Astrocyte (in vitro differentiated cells and primary cell): ENCODE measurements around the gene PBXIP1. TPM values are rescaled to one million over a fixed set of nuclear protein-coding genes. Genes with fewer than 3 reads are reported as not detected.

Experiments
- DNase-seq: peaks from one replicate; pipeline ENCODE4 v3.0.0-alpha.2; 2010; ENCODE audit warnings: low read depth
- FAIRE-seq: peaks from 2 replicates; lab custom pipeline; 2011; peaks lifted over from hg19 to GRCh38; lab: Jason Lieb, UNC
- H2AFZ ChIP-seq: 2 replicates; pipeline ENCODE4 v1.6.0; 2012; ENCODE audit warnings: low read depth, low read length, inconsistent platforms
- H3K27ac ChIP-seq: 2 replicates; pipeline ENCODE4 v1.5.1; 2011; ENCODE audit warnings: low read depth, low read length, inconsistent platforms
- H3K27me3 ChIP-seq: 2 replicates; pipeline ENCODE4 v1.6.0; 2011; ENCODE audit warnings: low read length, inconsistent platforms; ENCODE audit not compliant: insufficient read depth
- H3K36me3 ChIP-seq: 2 replicates; pipeline ENCODE4 v1.5.1; 2011; ENCODE audit warnings: low read length, inconsistent platforms; ENCODE audit not compliant: insufficient read depth
- H3K4me1 ChIP-seq: 2 replicates; pipeline ENCODE4 v1.5.1; 2011; ENCODE audit warnings: low read length, inconsistent platforms; ENCODE audit not compliant: insufficient read depth
- H3K4me2 ChIP-seq: 2 replicates; pipeline ENCODE4 v1.6.0; 2012; ENCODE audit warnings: low read length, inconsistent platforms
- H3K4me3 ChIP-seq: 2 replicates; pipeline ENCODE4 v1.5.1; 2011; ENCODE audit warnings: low read depth, mild to moderate bottlenecking, low read length, inconsistent platforms; ENCODE audit not compliant: insufficient read depth
- H3K79me2 ChIP-seq: 2 replicates; pipeline ENCODE4 v1.6.0; 2012; ENCODE audit warnings: mild to moderate bottlenecking, low read length, inconsistent platforms; ENCODE audit not compliant: insufficient read depth
- H3K9ac ChIP-seq: 2 replicates; pipeline ENCODE4 v1.6.0; 2012; ENCODE audit warnings: mild to moderate bottlenecking, low read length, inconsistent platforms
- H3K9me3 ChIP-seq: 2 replicates; pipeline ENCODE4 v1.5.1; 2012; ENCODE audit warnings: low read depth, mild to moderate bottlenecking, low read length, inconsistent platforms; ENCODE audit not compliant: insufficient read depth
- H4K20me1 ChIP-seq: 2 replicates; pipeline ENCODE4 v1.6.0; 2012; ENCODE audit warnings: low read length, inconsistent platforms; ENCODE audit not compliant: insufficient read depth
- H3K27ac Mint-ChIP-seq: one replicate; pipeline ENCODE4 v1.8.0; 2021; ENCODE audit warnings: mild to moderate bottlenecking, mixed read lengths; ENCODE audit not compliant: unreplicated experiment
- H3K27me3 Mint-ChIP-seq: one replicate; pipeline ENCODE4 v1.8.0; 2021; ENCODE audit warnings: low read depth, mixed read lengths; ENCODE audit not compliant: unreplicated experiment
- H3K36me3 Mint-ChIP-seq: one replicate; pipeline ENCODE4 v1.8.0; 2021; ENCODE audit warnings: low read depth, mixed read lengths; ENCODE audit not compliant: unreplicated experiment
- H3K4me1 Mint-ChIP-seq: one replicate; pipeline ENCODE4 v1.8.0; 2021; ENCODE audit warnings: low read depth, mixed read lengths; ENCODE audit not compliant: unreplicated experiment
- H3K4me3 Mint-ChIP-seq: one replicate; pipeline ENCODE4 v1.8.0; 2021; ENCODE audit warnings: mild to moderate bottlenecking, moderate library complexity, mixed read lengths; ENCODE audit not compliant: unreplicated experiment
- H3K9me3 Mint-ChIP-seq: one replicate; pipeline ENCODE4 v1.8.0; 2021; ENCODE audit warnings: mild to moderate bottlenecking, mixed read lengths; ENCODE audit not compliant: unreplicated experiment
- CTCF ChIP-seq: IDR thresholded peaks from 2 replicates; pipeline ENCODE4 v1.5.1; 2011; ENCODE audit warnings: low read depth, mild to moderate bottlenecking, inconsistent platforms, low read length, moderate library complexity; ENCODE audit not compliant: insufficient read depth
- EZH2 ChIP-seq: IDR thresholded peaks from 2 replicates; pipeline ENCODE4 v1.6.1; 2012; ENCODE audit warnings: mild to moderate bottlenecking, low read length, inconsistent platforms; ENCODE audit not compliant: insufficient read depth
- total RNA-seq: library from RNA; stranded (reverse); gene quantifications from 2 replicates; pipeline ENCODE4 v1.2.1, GENCODE V29; 2021

PBXIP1 gene
- total RNA-seq, 1 donor from 2014 or later = 89.2 TPM

DNA sequence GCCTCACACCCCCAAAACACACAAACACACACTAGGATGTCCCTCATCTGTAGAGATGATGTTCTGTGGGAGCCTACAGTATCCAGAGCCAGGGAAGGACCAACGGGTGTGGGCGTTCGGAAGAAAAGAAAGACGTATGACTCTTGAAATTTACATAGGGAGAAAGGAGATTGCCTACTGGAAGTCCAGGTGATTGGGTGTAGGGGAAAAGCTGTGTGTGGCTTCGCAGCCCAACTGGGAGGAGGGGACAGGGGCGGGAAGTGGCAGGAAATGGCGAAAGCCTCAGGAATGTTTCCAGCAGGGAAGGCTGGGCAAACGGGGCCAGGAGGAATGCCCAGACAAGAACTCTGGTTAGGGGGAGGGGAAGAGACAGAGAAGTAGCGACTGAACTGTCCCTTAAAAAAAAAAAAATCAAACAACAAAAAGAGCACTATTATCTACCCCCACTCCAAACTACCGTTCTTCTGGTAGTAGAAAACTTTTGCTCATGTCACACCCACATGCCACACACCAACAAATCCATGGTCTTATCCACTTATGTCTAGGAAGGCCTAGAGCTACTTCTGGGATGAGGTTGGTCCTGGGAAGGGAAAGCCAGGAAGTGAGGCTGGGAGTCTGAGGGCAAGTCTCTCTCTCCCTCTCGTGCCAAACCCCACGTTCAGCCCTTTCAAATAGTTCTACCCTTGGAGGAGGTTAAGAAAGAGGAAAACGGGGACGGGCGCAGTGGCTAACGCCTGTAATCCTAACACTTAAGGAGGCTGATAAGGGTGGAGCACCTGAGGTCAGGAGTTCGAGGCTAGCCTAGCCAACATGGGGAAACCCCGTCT is 16.8 kb upstream of the PBXIP1 start:
- H3K4me3 ChIP-seq = peak overlapping the region; percentile 88
- no peak for TF ChIP-seq CTCF
- no peak for TF ChIP-seq EZH2
- H3K4me1 Mint-ChIP-seq = peaks cover 24% of the 10 kb centered on the region
- FAIRE-seq (peak; percentile 50), DNase-seq (peak; percentile 97)
- H3K9me3 ChIP-seq = no peaks in the 10 kb centered on the region
- peak overlapping the region; percentile 94 for H3K4me2 ChIP-seq
- peaks cover 6% of the 10 kb centered on the region for H3K36me3 ChIP-seq
- H3K27me3 ChIP-seq = no peaks in the 10 kb centered on the region
- H3K9me3 Mint-ChIP-seq = no peaks in the 10 kb centered on the region
- no peak overlapping the region for H3K4me3 Mint-ChIP-seq
- H3K27ac Mint-ChIP-seq = no peak overlapping the region
- H3K9ac ChIP-seq = peak overlapping the region; percentile 94
- H3K79me2 ChIP-seq = peaks cover 67% of the 10 kb centered on the region
- H3K36me3 Mint-ChIP-seq = peaks cover 2% of the 10 kb centered on the region
- H3K27ac ChIP-seq = peak overlapping the region; percentile 99
- peaks cover 47% of the 10 kb centered on the region for H3K4me1 ChIP-seq
- no peak overlapping the region for H2AFZ ChIP-seq
- no peaks in the 10 kb centered on the region for H3K27me3 Mint-ChIP-seq
- H4K20me1 ChIP-seq = peaks cover 27% of the 10 kb centered on the region

DNA sequence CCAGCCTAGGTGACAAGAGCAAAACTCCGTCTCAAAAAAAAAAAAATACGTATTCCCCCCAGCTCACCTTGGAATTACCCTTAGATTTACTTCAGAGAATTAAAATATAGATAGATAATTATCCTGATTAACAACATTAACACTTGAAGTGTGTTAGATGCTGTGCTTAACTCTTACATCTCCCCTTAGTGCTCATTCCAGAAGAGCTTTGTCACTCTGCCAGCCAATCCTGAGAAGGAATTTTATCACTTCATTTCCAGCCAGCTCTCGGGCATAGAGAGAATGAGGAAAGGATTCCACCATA is 16.3 kb upstream of the PBXIP1 start:
- TF ChIP-seq CTCF (no peak), EZH2 (no peak)
- Histone ChIP-seq H3K4me1 (peaks cover 47% of the 10 kb centered on the region), H3K4me2 (peak overlapping the region; percentile 94), H3K27ac (peak overlapping the region; percentile 99), H2AFZ (no peak overlapping the region), H3K9ac (peak overlapping the region; percentile 94), H3K4me3 (peak overlapping the region; percentile 88), H3K9me3 (no peaks in the 10 kb centered on the region), H3K36me3 (peaks cover 12% of the 10 kb centered on the region), H3K79me2 (peaks cover 67% of the 10 kb centered on the region), H4K20me1 (peaks cover 33% of the 10 kb centered on the region), H3K27me3 (no peaks in the 10 kb centered on the region)
- H3K27ac Mint-ChIP-seq = no peak overlapping the region
- no peak overlapping the region for H3K4me3 Mint-ChIP-seq
- no peaks in the 10 kb centered on the region for H3K9me3 Mint-ChIP-seq
- DNase-seq (no peak), FAIRE-seq (no peak)
- peaks cover 3% of the 10 kb centered on the region for H3K36me3 Mint-ChIP-seq
- no peaks in the 10 kb centered on the region for H3K27me3 Mint-ChIP-seq
- peaks cover 28% of the 10 kb centered on the region for H3K4me1 Mint-ChIP-seq
